Muscle of leg (tissue), 11 donors: Measurements from ENCODE around the gene MED27. TPM values are rescaled to one million over a fixed set of nuclear protein-coding genes. Genes with fewer than 3 reads are reported as not detected.
"Not testable (repeated sequence)": the region's sequence is repeated elsewhere in the genome, so short reads cannot be mapped to it uniquely, and the experiment has no call there.

Experiments used
- DNase-seq: peaks from one replicate; pipeline ENCODE4 v3.0.0; 2013
- H3K27ac ChIP-seq: one replicate; pipeline ENCODE4 v1.5.1; 2013; ENCODE audit warnings: mild to moderate bottlenecking, low read length, control low read depth
- H3K27me3 ChIP-seq: one replicate; pipeline ENCODE4 v1.6.1; 2013; ENCODE audit warnings: low read length; ENCODE audit not compliant: control insufficient read depth, insufficient read depth
- H3K36me3 ChIP-seq: one replicate; pipeline ENCODE4 v1.6.1; 2013; ENCODE audit warnings: low read length; ENCODE audit not compliant: control insufficient read depth, insufficient read depth
- H3K4me1 ChIP-seq: one replicate; pipeline ENCODE4 v1.6.1; 2013; ENCODE audit warnings: low read length; ENCODE audit not compliant: control insufficient read depth, insufficient read depth
- H3K4me3 ChIP-seq: one replicate; pipeline ENCODE4 v1.5.1; 2013; ENCODE audit warnings: low read length, control low read depth
- H3K9me3 ChIP-seq: replicated peaks from 2 replicates; pipeline ENCODE4 v1.6.1; 2013; ENCODE audit warnings: low read depth, low read length; ENCODE audit not compliant: control insufficient read depth
- WGBS: methylation state at CpG from one replicate; pipeline ENCODE4 v1.1.5; 2013; ENCODE audit warnings: missing lambda C conversion rate; ENCODE audit not compliant: insufficient coverage; 5-methylcytosine and 5-hydroxymethylcytosine counted together
- polyA plus RNA-seq, 8 donors: library from polyadenylated mRNA; unstranded; fragments of 120-200 nt; gene quantifications; one replicate each; pipeline versions ENCODE4 v1.2.1 to v1.2.3, GENCODE V29; 2013; ENCODE audit warnings: inconsistent platforms in 1 of 8, low replicate concordance in 1 of 8; ENCODE audit not compliant: insufficient read length in 8 of 8, insufficient read depth in 1 of 8
- total RNA-seq: library from RNA; stranded (reverse); fragments of 120-200 nt; gene quantifications from one replicate; pipeline ENCODE4 v1.2.4, GENCODE V29; 2013

Gene MED27
- total and polyA plus RNA-seq, 9 donors = 11.9 to 17.2 (median 15.0) TPM

- WGBS = no CpG with 5 or more reads among the region's 2 CpGs
- not testable (repeated sequence) for H3K4me1 ChIP-seq, H3K4me3 ChIP-seq, H3K36me3 ChIP-seq, H3K9me3 ChIP-seq, H3K27ac ChIP-seq, H3K27me3 ChIP-seq, DNase-seq
Measured at GRCh38 chr9:132010201-132010600, 69.5 kb downstream of the MED27 start.

- no peak for DNase-seq
- H3K36me3 ChIP-seq = no peaks in the 10 kb centered on the region
- H3K4me3 ChIP-seq = no peak overlapping the region
- H3K27ac ChIP-seq = no peak overlapping the region
- 93% methylated on average over 5 of the region's 12 CpGs for WGBS
- peaks cover 5% of the 10 kb centered on the region for H3K4me1 ChIP-seq
- no peaks in the 10 kb centered on the region for H3K9me3 ChIP-seq
- no peaks in the 10 kb centered on the region for H3K27me3 ChIP-seq
Measured at GRCh38 chr9:132008855-132009812, 70.5 kb downstream of the MED27 start.

GRCh38 chr9:132008184-132008803 is 71.4 kb downstream of the MED27 start:
- 86% methylated on average over 1 of the region's 8 CpGs for WGBS
- Histone ChIP-seq H3K27me3 (no peaks in the 10 kb centered on the region), H3K9me3 (no peaks in the 10 kb centered on the region), H3K27ac (no peak overlapping the region), H3K4me3 (no peak overlapping the region), H3K36me3 (no peaks in the 10 kb centered on the region), H3K4me1 (peaks cover 5% of the 10 kb centered on the region)
- DNase-seq = no peak

GRCh38 chr9:132007371-132008025 is 72.2 kb downstream of the MED27 start:
- Histone ChIP-seq H3K27me3 (no peaks in the 10 kb centered on the region), H3K27ac (no peak overlapping the region), H3K9me3 (no peaks in the 10 kb centered on the region), H3K36me3 (no peaks in the 10 kb centered on the region), H3K4me3 (no peak overlapping the region), H3K4me1 (peaks cover 5% of the 10 kb centered on the region)
- WGBS = 71% methylated on average over 2 of the region's 5 CpGs
- DNase-seq = no peak

- H3K36me3 ChIP-seq = no peaks in the 10 kb centered on the region
- peak; percentile 72 for DNase-seq
- 43% methylated on average over 3 of the region's 9 CpGs for WGBS
Measured at GRCh38 chr9:132006677-132007370, 72.8 kb downstream of the MED27 start.

GRCh38 chr9:132005899-132006298 is 73.8 kb downstream of the MED27 start:
- 34% methylated on average over 4 of the region's 6 CpGs for WGBS
- peak; percentile 69 for DNase-seq
- Histone ChIP-seq H3K9me3 (no peaks in the 10 kb centered on the region), H3K27me3 (no peaks in the 10 kb centered on the region), H3K4me1 (peaks cover 5% of the 10 kb centered on the region), H3K4me3 (no peak overlapping the region), H3K27ac (no peak overlapping the region), H3K36me3 (no peaks in the 10 kb centered on the region)

More at GRCh38 chr9:132006677-132007370, 72.8 kb downstream of the MED27 start:
- peaks cover 5% of the 10 kb centered on the region for H3K4me1 ChIP-seq
- no peak overlapping the region for H3K27ac ChIP-seq
- H3K4me3 ChIP-seq = no peak overlapping the region
- no peaks in the 10 kb centered on the region for H3K9me3 ChIP-seq
- no peaks in the 10 kb centered on the region for H3K27me3 ChIP-seq

GRCh38 chr9:132004323-132004722 is 75.3 kb downstream of the MED27 start:
- no peak overlapping the region for H3K27ac ChIP-seq
- no peaks in the 10 kb centered on the region for H3K36me3 ChIP-seq
- no peaks in the 10 kb centered on the region for H3K27me3 ChIP-seq
- peaks cover 5% of the 10 kb centered on the region for H3K4me1 ChIP-seq
- H3K4me3 ChIP-seq = no peak overlapping the region
- DNase-seq = no peak
- WGBS = 92% methylated on average over 4 of the region's 5 CpGs
- no peaks in the 10 kb centered on the region for H3K9me3 ChIP-seq

- Histone ChIP-seq H3K36me3 (no peaks in the 10 kb centered on the region), H3K4me1 (peaks cover 5% of the 10 kb centered on the region), H3K4me3 (no peak overlapping the region), H3K9me3 (no peaks in the 10 kb centered on the region), H3K27ac (no peak overlapping the region), H3K27me3 (no peaks in the 10 kb centered on the region)
- no peak for DNase-seq
- 86% methylated on average over 1 of the region's 9 CpGs for WGBS
Measured at GRCh38 chr9:132003896-132004295, 75.8 kb downstream of the MED27 start.

- DNase-seq = no peak
- 65% methylated on average over 2 of the region's 5 CpGs for WGBS
- H3K27me3 ChIP-seq = no peaks in the 10 kb centered on the region
Measured at GRCh38 chr9:132003319-132003704, 76.4 kb downstream of the MED27 start.

More at GRCh38 chr9:132003319-132003704, 76.4 kb downstream of the MED27 start:
- H3K4me1 ChIP-seq = peaks cover 5% of the 10 kb centered on the region
- no peak overlapping the region for H3K27ac ChIP-seq
- no peaks in the 10 kb centered on the region for H3K9me3 ChIP-seq
- H3K4me3 ChIP-seq = no peak overlapping the region
- H3K36me3 ChIP-seq = no peaks in the 10 kb centered on the region
